ENCODE data around the gene MEGF11. TPM values are rescaled to one million over a fixed set of nuclear protein-coding genes. Genes with fewer than 3 reads are reported as not detected.

MEGF11 gene
- total RNA-seq, 1 experiment from 2014 or later: not detected

- Histone ChIP-seq H3K4me3 (ENCODE audit: low read length) (no peak overlapping the region), H3K27me3 (ENCODE audit: low read length) (no peaks in the 10 kb centered on the region), H3K4me2 (ENCODE audit: low read length) (peak overlapping the region; percentile 41), H3K9me3 (ENCODE audit: low read length) (no peaks in the 10 kb centered on the region), H3K9me2 (replicated peaks; ENCODE audit: low read length) (no peaks in the 10 kb centered on the region), H4K20me1 (ENCODE audit: low read length) (no peaks in the 10 kb centered on the region), H3K4me1 (ENCODE audit: insufficient read depth, low read length) (peaks cover 13% of the 10 kb centered on the region), H3K36me3 (ENCODE audit: low read depth, low read length) (no peaks in the 10 kb centered on the region), H3K27ac (ENCODE audit: low read length) (peak overlapping the region; percentile 64), H3K9ac (ENCODE audit: low read length) (no peak overlapping the region), H2AFZ (ENCODE audit: low read length) (no peak overlapping the region), H3F3A (ENCODE audit: low read length, unreplicated experiment) (no peaks in the 10 kb centered on the region), H3K79me2 (ENCODE audit: low read length) (no peaks in the 10 kb centered on the region)
- intact Hi-C loops (cut with micrococcal nuclease): no loop called here
- no peak for TF ChIP-seq CTCF (conservative IDR thresholded peaks at IDR 0.05; ENCODE audit: low read depth, low read length)
- no peak for TF ChIP-seq EZH2phosphoT487 (IDR thresholded peaks at IDR 0.05; ENCODE audit: borderline replicate concordance, low read length)
- no peak for TF ChIP-seq EZH2 (IDR thresholded peaks at IDR 0.05; ENCODE audit: low read length, unreplicated experiment)
- BruUV-seq (replicated peaks): no TSS peak
- ChIA-PET POLR2A (ENCODE audit: unreplicated experiment) (no interaction called here), CTCF (no interaction called here)
- ATAC-seq (peak; percentile 81), DNase-seq (peak; percentile 65)
Measured at GRCh38 chr15:65940618-65940909, 313.0 kb downstream of the MEGF11 start.

GRCh38 chr15:65939901-65940617 is 313.5 kb downstream of the MEGF11 start:
- Histone ChIP-seq H3K9me3 (ENCODE audit: low read length) (no peaks in the 10 kb centered on the region), H3K9ac (ENCODE audit: low read length) (no peak overlapping the region), H4K20me1 (ENCODE audit: low read length) (no peaks in the 10 kb centered on the region), H3K27ac (ENCODE audit: low read length) (peak overlapping the region; percentile 64), H3K79me2 (ENCODE audit: low read length) (no peaks in the 10 kb centered on the region), H3K27me3 (ENCODE audit: low read length) (no peaks in the 10 kb centered on the region), H3K4me2 (ENCODE audit: low read length) (peak overlapping the region; percentile 41), H3K36me3 (ENCODE audit: low read depth, low read length) (no peaks in the 10 kb centered on the region), H3K4me3 (ENCODE audit: low read length) (no peak overlapping the region), H3K9me2 (replicated peaks; ENCODE audit: low read length) (no peaks in the 10 kb centered on the region), H3F3A (ENCODE audit: low read length, unreplicated experiment) (no peaks in the 10 kb centered on the region), H2AFZ (ENCODE audit: low read length) (no peak overlapping the region), H3K4me1 (ENCODE audit: insufficient read depth, low read length) (peaks cover 13% of the 10 kb centered on the region)
- peak; percentile 83 for DNase-seq
- intact Hi-C loops (cut with micrococcal nuclease): no loop called here
- CTCF ChIA-PET: interaction anchor here (0.6 kb wide), 1 partner anchor 108 kb away, joined by 3 read pairs; no protein-coding TSS in a partner anchor
- BruUV-seq (replicated peaks): no TSS peak
- POLR2A ChIA-PET (ENCODE audit: unreplicated experiment): interaction anchor here (0.6 kb wide), 1 partner anchor 291 kb away, joined by 3 read pairs; no protein-coding TSS in a partner anchor
- TF ChIP-seq EZH2 (IDR thresholded peaks at IDR 0.05; ENCODE audit: low read length, unreplicated experiment): no peak
- no peak for TF ChIP-seq EZH2phosphoT487 (IDR thresholded peaks at IDR 0.05; ENCODE audit: borderline replicate concordance, low read length)
- no peak for TF ChIP-seq CTCF (conservative IDR thresholded peaks at IDR 0.05; ENCODE audit: low read depth, low read length)
- ATAC-seq: peak; percentile 90

- Histone ChIP-seq H3K9ac (ENCODE audit: low read length) (no peak overlapping the region), H3K9me2 (replicated peaks; ENCODE audit: low read length) (no peaks in the 10 kb centered on the region), H3K79me2 (ENCODE audit: low read length) (no peaks in the 10 kb centered on the region), H3K27ac (ENCODE audit: low read length) (no peak overlapping the region), H3K4me1 (ENCODE audit: insufficient read depth, low read length) (peaks cover 13% of the 10 kb centered on the region), H4K20me1 (ENCODE audit: low read length) (no peaks in the 10 kb centered on the region), H3K4me3 (ENCODE audit: low read length) (no peak overlapping the region), H3K9me3 (ENCODE audit: low read length) (no peaks in the 10 kb centered on the region), H2AFZ (ENCODE audit: low read length) (no peak overlapping the region), H3F3A (ENCODE audit: low read length, unreplicated experiment) (no peaks in the 10 kb centered on the region), H3K4me2 (ENCODE audit: low read length) (no peak overlapping the region), H3K36me3 (ENCODE audit: low read depth, low read length) (no peaks in the 10 kb centered on the region), H3K27me3 (ENCODE audit: low read length) (no peaks in the 10 kb centered on the region)
- POLR2A ChIA-PET (ENCODE audit: unreplicated experiment): no interaction called here
- no peak for TF ChIP-seq EZH2phosphoT487 (IDR thresholded peaks at IDR 0.05; ENCODE audit: borderline replicate concordance, low read length)
- no peak for TF ChIP-seq EZH2 (IDR thresholded peaks at IDR 0.05; ENCODE audit: low read length, unreplicated experiment)
- TF ChIP-seq CTCF (conservative IDR thresholded peaks at IDR 0.05; ENCODE audit: low read depth, low read length): no peak
- DNase-seq: no peak
- intact Hi-C loops (cut with micrococcal nuclease): no loop called here
- BruUV-seq (replicated peaks): no TSS peak
- CTCF ChIA-PET: no interaction called here
- ATAC-seq: no peak
Measured at GRCh38 chr15:65938604-65939003, 314.9 kb downstream of the MEGF11 start.
